Fibroblast of skin of left biceps (primary cell): ENCODE measurements around the gene FGF9.

Source experiments
- DNase-seq, 2 experiments: peaks; one replicate each; pipeline ENCODE4 v3.0.0-alpha.2; 2013; ENCODE audit warnings: low read depth in 2 of 2

FGF9 gene

DNA sequence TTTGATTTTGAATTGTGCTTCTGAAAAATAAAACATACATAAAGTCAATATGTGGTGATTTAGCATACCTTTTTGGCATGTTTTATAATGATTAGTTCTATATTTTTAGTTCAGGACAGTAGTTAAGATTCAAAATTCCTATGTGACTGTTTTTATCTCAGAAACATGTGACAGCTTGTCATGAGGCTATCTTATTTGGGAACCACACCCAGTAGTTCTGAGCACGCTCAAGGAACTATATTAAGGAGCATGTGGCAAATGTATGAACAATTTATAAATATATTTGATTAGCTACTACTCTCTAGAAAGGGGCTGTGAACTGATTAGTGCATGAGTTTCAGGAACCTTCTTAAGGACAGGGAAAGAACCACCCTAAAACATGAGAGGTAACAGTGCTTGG lies 38.8 kb downstream of the FGF9 start:
- no peak for DNase-seq

DNA sequence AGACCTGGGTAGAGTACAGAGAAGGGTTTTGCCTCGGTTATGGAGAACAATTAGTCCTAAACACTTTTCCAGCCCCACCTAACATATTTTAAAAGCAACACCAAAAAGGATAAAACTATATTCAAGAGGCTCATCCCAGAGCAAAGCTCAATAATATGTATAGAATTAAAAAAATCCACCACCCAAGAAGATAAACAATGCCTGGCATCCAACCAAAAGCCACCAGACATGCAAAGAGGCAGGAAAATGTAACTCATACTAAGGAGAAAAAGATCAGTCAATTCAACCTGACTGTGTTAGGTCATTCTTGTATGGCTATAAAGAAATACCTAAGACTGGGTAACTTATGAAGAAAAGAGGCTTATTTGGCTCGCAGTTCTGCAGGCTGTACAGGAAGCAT lies 39.3 kb downstream of the FGF9 start:
- no peak for DNase-seq

DNA sequence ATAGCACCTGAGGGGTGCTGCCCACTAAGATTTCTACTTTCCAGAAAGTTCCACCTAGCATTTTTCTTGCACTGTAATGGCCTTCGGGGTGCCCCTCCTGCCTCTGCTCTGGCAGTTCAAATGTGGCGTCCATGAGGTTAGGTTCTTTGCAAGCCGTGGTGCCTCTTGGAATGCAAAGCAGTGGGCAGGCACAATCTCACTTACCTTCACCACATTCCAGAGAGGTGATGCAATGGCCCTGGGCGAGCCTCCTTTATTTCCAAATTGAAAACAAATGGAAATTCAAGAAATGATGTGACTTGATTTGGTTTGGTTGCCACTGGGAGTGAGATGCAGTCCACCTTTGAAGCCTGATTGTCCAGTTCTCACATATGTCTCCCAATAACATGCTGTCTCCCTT lies 46.9 kb downstream of the FGF9 start:
- no peak for DNase-seq

DNA sequence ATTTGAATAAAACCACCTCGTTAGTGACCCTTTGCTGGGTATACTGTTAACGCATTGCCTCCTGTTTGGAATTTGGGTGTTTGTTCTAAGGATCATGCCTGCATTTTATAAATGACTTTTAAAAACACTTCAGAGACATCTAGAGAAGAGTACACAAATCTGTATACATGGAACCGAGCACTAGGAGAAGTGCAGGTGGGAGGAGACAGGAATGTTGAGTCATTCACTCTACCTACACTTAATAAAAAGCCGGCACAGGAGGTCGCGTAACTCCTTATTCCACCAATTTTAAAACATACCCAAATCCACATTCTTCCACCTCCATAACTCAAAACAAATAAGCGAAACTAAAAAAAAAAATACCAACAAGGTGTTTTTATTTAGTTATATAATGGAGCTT lies 48.6 kb downstream of the FGF9 start:
- no peak for DNase-seq

DNA sequence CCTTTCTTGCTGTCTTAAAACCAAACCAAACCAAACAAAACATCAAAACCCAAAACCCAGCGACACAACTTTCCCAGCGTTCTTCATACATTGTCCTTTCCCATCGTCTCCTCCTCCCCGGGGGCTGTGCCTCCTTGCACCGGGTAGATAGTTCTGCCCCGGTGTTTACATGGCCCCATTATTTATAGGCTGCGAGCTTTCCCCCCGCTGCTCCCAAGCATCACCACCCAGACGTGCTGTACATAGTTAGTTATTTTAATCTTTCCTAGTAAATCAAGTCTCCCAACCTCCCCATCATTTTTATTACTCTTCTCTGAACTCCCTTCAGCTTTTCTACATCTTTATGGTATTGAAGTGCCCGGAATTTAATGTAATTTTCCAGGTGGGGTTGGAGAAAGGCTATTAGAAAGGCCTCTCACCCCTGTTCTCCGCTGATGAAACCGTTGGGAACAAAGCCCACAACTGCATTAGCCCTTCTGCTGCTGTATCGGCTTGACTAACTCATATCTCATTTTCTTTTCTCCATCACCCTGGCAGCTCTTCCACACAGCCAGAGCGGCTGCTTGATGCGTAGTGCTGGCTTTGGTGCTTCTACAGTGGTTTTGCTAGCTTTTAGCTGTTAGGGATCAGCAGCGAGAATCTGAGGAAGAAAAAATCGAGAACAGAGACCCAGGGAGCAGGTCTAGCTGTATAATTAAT lies 53.1 kb downstream of the FGF9 start:
- DNase-seq = no peak

DNA sequence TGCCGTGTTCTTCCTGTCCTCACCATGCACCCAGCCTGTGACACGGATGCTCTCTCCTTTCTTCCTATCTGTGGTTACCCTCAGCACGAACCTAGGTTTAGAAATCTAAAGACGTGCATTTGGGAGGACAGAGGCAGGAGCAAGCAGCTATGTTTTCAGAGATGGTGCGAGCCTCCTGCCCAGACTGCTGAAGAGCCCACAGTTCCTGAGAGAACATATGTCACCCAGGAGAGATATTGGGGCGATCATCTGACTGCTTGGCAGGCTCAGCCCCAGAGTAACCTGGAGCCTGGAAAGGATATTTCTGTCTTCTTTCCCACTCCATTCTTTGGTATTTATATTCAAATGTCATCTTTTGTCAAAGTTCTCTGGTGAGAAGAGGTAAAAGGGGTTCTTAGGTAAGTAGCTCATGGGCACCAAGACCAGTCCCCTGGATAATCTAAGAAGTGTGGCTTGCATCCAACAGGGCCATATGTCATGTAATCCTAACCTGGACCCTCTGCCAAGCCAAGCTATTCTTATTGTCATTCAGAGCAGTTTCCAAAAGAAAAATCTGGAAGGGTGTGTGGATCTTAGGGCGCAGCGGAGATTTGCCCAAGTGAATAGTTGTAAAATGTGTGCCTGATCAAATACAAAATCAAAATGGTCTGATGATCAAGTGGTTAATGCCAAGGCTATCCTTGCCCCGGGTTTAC lies 59.5 kb downstream of the FGF9 start:
- no peak for DNase-seq

DNA sequence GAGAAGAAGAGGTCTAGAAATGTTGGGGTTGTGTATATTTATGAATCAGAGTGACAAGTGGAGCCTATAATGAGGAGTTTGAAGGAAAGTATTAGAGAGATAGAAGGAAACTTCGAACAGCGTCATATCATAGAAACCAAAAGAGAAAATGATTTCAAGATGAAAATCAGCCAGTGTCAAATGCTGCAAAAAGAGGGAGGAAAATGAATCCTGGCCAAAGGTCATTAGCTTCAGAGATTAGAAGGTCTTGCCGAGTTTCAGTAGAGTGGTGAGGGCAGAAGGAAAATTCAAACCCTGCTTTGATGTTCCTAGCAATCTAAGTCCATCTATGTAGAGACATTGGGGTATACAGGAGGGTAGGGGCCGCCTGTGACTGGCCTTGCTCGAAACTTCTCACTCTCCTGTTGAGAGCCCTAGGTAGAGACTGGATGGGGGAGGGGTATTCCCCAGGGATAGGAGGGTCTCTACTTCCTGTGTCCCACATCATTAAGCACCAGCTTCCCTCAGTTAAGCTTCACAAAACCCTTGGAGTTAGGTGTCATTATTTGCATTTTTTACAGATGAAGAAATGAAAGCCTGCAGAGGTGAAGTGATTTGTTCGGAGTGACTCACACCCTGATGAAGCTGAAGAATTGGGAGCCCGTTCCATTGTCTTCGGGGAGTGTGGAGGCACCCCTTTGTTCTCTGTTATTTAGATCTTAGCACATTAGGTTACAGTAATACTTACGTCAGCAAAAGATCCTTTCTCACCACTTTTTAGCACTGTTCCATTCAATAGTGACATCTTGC lies 62.8 kb downstream of the FGF9 start:
- DNase-seq = no peak

DNA sequence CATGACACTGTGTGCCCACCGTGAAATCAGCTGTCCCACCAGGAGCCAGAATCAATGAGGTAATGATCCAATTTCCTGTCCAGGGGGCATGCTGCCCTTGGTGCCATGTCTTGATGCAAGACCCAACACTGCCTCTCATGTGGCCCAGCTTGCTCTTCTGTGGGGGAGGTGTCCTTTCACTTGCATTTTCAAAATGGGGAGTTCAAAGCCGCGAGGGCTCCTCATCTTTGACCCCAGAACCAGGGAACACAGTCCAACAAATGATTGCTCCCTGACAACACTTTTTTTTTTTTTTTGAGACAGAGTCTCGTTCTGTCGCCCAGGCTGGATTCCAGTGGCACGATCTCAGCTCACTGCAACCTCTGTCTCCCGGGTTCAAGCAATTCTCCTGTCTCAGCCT lies 64.1 kb downstream of the FGF9 start:
- DNase-seq = no peak

DNA sequence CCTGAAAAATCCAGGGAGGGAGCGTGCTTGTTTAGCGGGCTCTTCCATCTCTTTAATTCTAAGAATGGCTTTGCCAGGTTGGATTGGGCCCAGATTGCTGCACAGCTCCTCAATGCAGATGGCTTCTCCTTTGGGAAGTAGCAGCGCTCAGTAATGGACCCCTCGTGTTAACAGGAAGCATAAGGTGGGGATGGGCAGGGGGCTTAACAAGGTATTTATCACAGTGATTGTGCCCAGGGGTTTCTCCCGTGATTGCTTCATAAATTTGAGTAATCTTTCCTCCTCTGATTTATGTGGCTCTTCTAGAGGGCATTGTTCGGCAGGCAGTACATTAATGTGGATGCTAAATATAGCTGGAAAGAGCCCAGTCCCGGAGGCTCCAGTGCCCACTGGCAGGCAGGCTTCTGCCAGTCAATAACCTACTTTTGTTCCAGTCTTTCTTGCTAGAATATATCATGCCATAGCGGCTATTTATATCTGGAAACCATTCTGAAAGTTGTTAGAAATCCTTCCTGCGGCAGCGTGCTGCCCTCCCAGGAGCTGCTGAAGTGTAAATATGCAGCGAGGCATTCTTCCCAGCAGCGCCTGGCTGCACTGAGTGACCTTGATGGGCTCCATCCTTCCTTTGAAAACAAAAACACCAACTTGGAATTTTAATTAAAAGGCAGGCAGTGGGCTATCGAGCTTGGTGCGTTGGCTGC lies 65.0 kb downstream of the FGF9 start:
- no peak for DNase-seq

DNA sequence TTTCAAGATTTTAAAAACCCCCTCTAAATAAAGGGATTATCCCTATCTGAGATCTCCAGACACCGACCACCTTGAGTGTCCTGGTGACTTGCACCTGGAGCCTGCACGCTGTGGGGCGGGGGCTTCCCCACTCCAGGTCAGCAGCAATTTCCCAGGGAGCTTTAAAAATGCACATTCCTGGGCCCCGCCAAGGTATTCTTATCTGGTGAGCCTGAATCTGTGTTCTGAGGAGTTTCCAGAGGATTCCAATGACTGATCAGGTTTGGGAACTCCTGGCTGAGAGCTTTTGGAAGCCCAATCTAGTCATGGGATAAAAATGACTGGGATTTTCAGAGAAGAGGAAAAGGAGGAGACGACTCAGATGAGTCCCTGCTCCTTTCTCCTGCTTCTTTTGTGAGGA lies 66.1 kb downstream of the FGF9 start:
- DNase-seq = no peak

DNA sequence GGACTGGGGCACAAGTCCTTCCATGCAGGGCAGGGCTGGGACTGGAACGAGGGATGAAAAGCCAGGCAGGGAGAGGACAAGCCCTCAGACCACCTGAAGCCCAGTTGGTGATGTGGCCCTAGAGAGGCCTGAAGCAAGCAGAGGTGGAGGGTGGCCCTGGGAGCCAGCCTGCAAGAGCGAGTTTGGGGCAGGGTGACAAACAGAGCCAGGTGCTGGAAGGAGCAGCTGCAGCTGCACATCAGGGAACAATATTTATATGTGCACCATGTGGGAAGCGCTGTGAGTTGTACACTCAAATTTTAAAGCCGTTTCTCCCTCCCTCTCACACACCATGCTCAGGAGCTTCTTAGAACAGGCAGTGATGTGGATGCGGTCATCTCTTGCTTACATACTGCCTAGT lies 67.8 kb downstream of the FGF9 start:
- DNase-seq = no peak

DNA sequence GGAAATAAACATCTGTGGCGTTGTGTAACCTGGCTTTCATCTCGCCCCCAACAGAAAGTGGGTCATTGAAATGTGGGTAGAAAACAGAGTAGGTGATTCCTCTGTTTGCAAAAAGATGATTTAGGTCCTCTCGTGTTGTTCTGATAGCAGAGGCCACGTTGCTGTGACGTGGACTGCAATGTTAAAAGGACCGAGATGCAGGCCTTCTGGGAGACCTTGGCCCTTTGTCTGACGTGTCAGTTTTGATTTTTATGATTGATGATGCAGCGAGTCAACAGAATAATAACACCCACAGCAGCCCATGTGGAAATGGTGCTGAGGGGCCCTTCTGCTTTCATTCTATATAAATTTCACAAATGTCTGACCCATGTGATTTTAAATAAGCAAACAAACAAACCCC lies 68.9 kb downstream of the FGF9 start:
- no peak for DNase-seq

DNA sequence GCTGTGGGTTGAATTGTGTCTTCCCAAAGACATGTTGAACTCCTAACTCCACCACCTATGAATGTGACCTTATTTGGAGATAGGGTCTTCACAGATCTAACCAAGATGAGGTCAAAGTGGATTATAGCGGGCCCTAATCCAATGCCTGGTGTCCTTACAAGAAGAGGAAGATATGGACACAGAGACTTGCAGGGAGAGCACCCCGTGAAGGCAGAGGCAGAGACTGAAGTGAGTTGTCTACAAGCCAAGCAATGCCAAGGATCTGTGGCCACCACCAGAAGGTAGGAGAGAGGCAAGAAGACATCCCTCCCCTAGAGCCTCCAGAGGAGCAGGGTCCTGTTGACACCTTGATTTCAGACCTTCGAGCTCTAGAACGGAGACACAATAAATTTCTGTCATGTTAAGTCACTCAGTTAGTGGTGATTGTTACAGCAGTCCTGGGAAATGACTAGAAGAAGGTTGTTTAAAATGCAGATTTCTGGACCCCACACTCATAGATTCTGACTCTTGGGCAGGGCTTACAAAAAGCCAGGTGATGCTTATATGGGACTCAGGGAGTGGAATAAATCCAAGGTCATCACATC lies 70.6 kb downstream of the FGF9 start:
- DNase-seq = no peak

DNA sequence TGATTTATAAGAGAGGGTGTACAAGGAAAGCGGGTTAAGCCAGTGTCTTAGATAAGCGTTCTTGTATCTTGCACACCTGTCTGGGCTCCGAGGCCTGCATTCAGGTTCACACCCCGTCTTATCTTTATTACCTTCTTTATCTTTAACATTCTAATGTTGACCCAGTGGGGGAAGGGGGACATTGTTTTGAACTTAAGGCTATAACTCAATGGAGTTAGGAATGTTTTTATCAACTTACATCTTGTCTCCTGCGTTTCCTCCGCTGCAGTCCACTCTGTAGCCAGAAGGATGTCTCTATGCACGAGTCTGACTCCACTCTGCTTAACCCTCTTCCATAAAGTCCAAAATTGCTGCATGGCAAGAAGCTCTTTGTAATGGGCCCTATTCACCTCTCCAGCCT lies 71.2 kb downstream of the FGF9 start:
- DNase-seq = no peak

DNA sequence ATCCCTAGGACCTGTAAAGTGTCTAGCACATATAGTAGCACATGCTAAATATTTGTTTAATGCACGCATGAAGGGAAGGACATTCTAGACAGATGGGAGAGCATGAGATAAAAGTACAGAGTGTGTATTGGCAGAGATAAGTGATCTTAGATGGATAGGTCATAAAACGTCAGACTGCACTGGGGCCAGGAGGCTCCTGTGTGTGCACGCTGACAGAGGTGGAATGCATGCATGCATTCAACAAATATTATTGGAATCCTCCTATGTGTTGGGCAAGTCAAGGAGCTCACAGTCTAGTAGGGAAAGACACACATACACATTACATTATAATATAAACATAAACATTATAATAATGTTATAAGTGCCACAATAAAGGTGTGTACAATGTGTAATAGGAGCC lies 73.3 kb downstream of the FGF9 start:
- no peak for DNase-seq

DNA sequence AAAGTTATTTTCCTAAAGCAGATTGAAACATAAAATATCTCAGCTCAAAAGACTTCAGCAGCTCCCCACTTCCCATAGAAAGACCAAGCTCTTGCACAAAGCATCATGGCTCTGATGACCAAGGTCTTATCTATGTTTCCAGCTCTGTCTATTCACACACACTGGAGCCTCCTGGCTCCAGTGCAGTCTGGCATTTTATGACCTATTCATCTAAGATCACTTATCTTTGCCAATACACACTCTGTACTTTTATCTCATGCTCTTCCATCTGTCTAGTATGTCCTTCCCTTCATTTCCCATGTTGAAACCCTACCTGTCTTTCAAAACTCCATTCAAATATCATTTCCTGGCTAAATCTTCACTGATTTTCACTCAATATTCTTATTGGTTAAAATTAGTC lies 74.4 kb downstream of the FGF9 start:
- no peak for DNase-seq

DNA sequence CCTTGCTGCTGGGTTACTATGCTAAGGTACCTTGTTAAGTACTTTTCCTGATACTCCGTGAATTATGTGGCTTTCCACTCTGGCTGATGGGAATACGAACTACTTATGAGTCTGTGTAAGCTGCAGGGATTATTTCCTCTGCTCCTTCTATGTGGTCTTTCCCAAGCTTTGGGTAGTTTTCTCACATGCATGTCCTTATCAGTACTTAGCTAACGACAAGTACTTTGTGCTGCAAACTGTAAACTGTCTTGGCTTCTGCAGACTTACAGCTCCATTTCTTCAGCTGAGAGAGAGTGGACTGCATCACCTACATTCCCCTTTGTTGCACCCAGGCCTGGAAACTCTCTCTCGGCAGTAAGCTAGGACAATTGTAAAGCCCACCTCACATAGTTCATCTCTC lies 76.6 kb downstream of the FGF9 start:
- DNase-seq = no peak

DNA sequence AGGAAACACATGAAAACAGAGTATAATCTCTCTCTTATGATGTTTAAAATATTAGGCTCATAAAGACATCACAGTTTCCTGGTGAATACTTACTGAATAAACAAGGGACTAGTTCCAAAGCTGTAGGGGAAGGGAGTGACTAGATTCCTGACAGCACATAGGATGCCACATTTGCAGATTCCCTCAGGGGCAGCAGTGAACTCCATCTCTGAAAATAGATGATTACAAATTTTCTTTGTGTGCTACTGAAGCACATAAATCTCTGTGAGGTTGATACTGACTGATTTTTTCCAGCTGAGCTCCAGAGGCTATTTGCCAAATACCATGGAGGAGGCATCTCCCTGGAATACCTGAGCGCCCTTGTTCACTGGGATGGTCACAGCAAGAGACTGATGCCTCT lies 77.3 kb downstream of the FGF9 start:
- DNase-seq = no peak

DNA sequence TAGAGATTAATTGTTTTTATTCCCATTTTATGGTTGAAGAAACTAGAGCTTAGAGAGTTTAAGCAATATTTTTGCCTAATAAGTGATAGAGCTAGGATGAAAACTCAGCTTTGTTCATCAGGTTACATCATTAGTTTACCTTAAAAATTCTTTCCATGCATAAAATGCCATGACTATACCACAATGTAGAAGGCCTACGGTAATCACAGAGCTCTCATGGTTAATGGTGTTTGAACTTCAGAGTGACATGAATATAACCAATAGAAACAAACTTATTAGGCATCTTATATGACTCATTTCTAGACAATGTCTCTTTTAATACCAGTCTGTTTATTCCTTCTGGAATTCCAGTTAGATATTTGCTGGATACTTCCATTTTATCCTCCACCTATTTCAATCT lies 78.5 kb downstream of the FGF9 start:
- no peak for DNase-seq

DNA sequence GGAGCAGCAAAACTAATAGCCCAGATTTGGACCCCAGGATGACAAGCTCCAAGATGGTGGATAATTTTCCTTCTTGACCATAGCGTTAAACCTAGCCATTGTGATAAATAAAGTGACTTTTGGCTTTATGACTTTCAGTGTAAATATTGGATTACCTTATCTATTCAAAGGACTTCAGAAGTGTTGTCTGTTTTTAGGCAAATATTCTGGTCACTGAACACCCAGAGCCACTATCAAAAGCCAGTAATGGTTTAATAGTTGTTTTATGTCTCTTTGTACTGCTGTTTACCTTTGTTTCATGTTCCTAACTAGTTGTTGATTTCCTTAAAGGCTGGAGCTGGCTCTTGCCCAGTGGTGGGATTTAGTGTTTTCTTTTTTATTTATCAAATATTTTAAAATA lies 81.6 kb downstream of the FGF9 start:
- DNase-seq = no peak

DNA sequence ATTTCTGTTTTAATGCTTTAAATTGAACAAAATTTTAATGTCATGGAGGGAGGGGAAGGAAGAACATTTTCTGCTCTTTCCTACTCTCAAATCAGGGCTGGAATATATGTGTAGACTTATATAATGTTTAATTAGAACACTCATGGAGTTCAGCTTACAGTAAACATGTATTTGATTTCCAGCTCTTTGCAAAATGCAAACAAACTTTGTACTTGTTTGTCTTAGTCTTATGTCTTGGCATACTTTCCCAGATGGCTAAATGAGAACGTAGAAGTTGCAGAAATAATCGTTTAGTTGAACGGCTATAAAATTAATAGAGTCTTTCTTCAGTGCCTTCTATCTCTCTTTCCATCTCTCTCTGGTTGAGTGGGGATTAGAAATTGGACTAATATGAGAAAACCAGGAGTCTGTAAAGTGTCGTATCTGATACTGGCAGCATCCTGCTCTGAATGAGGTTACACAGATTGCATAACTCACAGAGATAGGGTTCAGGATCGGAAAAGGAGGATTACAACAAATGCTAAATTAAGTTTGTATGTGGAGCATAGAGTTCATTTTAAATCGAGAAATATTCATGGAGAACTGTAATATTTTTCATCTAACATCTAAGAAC lies 82.3 kb downstream of the FGF9 start:
- no peak for DNase-seq
